Ecto neural progenitor cell (in vitro differentiated cells): ENCODE results near the gene PPP1R14C.

Experiments used
- DNase-seq: peaks from one replicate; pipeline ENCODE4 v3.0.0-alpha.2; 2018; ENCODE audit warnings: low spot score

Gene PPP1R14C

DNA sequence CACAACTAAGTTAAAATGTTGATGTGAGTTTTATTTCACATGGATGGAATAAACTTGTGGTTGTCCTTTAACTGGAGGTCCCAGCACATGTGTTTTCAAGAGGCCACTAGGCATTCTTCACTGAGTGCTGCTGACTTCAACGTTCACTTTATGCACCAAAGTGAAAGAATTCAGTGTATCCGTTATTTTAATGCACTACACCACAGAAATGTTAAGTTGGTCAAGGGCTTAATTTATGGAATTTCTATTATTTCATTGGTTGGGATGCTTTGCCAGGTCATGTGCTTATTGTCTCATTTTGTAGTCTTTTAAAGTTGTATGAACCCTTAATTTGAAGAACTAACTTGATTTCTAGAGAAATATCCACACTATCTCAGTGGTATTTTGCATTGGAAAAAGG, 106.4 kb downstream of the PPP1R14C start:
- no peak for DNase-seq

DNA sequence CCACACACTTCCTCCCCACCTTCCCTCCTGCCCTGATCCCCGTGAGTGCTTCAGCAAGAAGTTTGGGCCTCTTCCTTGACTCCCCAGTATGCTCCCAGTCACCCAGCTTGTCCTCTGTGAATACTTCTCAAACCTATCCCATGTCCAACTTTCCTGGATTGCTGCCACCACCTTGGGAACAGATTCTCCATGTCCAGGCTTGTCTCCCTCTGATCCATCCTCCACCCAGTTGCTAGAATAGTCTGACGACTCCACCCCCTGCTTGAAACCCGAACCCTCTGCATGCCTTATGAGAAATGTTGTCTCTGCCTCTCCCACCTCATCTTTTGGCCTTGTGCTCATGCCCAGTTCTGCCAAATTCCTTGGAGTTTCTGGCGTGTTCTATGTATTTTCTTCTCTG, 108.0 kb downstream of the PPP1R14C start:
- no peak for DNase-seq

DNA sequence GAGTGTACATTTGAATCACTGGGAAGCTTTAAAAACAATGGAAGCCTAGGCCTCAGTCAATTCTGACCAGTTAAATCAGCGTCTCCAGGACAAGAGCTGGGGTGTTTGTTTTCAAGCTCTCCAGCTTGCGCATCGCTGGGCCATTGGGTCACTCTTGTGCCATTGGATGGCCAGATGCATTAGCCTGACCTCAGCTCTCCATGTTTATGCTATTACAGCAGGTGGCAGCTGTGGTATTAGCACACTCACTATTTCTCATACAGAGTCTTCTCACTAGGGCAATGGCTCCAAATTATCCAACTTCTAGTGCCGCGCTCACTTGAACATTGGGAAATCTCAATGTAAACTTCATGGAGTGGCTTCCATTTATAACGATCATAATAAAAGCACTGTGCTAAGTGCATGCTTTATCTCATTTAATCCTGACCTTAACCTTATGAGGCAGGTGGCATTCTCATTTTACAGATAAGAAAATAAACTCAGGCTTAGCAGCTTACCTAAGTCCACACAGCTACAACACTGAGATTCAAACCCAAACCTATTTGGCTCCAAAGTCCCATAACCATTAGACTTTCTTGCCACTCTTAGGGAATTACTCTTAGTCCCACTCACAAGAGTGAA, 108.8 kb downstream of the PPP1R14C start:
- no peak for DNase-seq

DNA sequence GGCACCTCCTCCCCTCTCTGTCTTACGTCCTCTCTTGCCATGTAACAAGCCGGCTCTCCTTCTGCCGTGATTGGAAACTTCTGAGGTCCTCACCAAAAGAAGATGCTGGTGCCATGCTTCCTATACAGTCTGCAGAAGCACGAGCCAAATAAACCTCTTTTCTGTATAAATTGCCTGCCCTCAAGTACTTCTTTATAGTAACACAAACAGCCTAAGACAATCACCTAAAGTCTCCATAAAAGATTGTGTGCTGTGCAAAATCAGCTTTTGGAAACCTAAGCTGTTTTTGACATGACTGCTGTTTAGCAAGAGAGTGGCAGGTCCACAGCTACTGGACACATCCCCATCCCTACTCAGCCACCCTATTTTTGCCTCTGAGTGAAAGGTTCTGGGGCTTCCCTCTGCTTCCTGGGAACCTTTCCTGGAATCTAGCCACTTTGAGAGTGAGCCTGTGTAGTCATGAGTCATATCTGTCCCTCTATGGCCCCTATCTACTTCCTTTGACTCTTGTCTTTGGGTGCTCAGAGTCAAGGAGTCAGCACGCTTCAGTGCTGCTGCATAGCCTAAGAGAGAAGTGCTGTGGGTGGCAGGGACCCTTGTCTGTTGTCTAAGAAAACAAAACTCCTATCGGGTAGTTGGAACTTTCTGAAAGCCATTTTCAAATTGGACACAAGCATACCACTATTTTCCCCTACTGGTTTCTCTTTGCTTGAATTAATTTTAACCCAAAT, 110.0 kb downstream of the PPP1R14C start:
- DNase-seq: no peak

DNA sequence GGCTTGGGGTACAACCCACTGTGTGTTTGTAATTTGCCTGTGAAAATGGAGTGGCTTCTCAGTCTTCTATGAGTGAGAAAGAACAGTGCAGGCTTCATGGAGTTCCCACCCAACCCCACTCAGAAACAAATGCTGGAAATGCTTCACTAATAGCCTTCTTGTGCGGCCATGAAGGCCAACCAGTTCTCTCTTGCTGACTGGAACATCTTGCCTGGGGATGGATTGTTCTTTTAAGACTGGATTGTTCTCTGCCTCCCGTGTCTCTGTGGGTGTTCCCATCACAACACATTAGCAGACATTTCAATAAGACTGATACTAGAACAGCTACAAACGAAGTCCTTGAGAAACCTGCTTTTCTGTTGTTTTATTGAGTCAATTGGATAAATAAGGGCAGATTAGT, 110.6 kb downstream of the PPP1R14C start:
- DNase-seq: no peak

DNA sequence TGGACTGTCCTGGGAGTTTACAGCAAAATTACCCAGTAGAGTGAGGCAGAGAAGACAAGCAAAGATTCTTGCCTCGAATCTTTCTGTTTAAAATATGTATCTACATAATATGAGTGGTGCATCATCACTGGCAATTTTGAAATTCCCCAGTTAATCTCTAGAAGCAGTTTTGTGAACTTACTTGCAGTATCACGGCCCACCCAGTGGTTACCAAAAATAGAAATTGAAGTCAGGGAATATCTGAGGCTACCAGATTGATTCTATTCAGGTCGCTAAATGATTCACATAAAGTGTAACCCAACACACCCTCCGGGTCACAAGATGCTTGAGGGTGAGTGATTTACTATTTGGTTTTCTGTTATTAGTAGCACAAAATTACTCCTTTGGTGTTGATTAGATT, 111.9 kb downstream of the PPP1R14C start:
- no peak for DNase-seq

DNA sequence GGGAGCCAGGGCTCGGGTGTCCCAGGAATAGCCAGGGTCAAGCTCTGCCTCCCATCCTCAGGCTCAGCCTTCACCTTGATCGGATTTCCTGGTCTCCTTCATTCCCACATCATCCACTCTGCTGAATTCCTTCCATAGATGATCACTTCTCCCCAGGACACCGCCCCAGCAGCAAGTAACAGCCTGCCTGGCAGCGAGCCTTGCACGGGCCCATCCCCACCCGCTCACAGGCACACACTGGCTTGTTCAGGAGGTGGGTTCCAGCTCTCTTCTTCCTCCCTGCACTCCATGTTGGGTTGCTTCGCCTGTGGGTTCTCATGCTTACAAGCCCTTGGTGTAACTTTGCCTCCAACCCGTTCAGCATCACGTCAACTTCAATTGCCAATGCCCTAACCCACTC, 113.0 kb downstream of the PPP1R14C start:
- no peak for DNase-seq

DNA sequence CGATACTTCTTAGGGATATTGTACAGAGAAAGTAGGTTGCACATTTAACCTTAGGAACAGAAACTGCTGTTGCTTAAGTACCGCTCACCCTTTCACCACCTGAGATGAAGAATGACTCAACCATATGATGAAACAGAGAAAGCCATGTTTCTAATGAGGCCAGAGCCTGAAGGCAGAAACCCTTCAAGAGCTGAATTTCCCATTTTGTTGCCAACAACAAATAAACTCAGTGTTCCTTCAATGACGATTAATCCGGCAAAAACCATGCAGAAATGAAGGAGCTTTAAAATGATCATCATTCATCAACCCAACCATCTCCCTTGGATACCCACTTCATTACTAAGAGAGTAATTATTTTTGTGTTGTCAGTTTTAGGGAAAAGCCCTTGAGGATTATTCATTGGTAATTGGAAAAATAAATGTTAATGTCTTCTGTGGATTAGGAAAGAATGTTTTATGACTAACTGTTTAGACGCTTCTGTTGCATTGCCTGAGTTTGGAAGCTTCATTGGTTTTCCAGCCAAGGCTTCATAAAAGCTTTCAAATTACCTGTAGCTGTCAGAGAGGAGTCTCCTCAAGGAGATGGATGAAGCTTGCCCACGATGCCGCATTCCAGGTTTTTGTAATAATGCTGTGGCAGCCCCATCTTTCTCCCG, 113.9 kb downstream of the PPP1R14C start:
- DNase-seq: no peak

DNA sequence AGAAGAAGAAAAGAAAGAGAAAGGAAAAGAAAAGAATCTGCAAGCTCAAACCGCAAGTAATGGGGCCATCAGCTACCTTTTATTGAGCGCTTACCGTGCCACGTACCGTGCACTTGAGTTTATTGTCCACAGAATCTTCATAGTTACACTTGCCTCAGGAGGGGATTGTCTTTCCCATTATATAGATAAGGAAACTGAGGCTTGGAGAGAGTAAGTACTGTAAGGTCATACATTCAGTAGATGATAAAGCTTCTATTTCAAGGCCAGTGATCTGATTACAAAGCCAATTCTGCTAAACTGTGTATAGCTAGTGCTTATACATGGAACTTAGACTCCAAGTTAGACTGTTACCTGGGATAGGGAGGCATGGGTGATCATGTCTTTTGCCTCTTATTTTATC, 115.5 kb downstream of the PPP1R14C start:
- no peak for DNase-seq

DNA sequence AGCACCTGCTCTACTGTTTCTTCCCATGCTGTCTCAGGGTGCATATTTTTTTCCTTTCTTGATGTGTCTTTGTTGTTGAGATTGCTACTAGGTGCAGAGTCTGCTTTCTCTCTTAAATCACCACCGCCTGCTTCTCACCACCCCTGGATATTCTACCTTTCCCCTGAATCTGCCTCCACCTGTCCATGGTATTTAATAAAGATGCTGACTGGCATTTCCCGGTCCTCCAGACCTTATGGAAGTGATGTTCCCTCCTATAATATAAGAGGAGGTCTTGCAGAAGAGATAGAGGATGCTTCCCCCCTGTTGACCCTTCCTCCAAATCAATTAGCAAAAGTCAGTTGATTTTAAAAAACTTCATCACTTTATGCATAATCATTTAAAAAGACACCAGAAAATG, 118.1 kb downstream of the PPP1R14C start:
- no peak for DNase-seq

DNA sequence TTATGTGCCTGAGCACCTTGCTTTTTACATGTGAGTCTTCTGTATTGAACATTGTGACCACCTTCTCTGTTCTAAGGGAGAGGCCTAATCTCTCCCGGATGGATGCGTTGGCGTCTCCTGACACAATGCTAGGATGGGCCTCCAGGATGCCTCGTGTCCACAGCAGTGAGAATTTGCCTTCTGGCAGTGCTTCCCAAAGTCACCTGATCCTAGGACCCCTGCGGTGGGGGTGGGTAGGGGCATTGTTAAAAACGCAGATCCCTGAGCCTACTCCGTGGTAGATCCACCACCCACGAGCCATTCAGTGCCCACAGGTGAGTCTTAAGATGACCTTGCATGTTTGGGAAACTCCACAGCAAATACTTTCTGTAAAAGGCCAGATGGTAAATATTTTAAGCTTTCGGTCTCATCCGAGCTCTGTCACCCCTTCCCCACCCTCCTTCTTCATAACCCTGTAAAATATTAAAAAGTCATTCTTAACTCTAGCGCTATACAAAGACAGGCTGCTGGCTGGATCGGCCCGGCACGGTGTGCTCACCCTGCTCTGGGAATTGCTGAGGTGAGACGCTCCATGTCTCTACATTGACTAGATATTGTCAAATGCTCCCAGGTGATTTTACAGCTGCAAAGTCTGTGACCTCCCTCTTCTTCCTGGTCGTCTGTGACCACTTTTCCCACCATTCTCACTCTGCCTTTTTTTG, 119.3 kb downstream of the PPP1R14C start:
- DNase-seq: no peak

DNA sequence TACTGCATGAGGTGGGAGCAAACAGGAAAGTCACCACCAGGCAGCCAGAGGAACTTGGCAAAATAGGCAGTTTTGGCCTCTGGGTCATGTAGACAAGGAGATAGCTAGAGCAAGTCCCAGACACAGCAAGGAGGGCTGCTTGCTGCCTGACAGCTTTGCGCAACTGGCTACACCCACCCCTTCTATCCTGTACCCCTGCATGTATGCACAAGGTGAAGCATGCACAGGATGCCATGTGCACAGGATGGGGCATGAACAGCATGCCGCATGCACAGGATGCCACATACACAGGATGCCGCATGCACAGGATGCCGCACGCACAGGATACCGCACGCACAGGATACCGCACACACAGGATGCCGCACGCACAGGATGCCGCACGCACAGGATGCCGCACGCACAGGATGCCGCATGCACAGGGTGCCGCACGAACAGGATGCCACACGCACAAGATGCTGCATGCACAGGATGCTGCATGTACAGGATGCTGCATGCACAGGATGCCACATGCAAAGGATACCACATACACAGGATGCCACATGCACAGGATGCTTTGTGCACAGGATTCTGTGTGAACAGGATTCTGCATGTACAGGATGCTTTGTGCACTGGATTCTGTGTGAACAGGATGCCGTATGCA, 121.0 kb downstream of the PPP1R14C start:
- DNase-seq: no peak

DNA sequence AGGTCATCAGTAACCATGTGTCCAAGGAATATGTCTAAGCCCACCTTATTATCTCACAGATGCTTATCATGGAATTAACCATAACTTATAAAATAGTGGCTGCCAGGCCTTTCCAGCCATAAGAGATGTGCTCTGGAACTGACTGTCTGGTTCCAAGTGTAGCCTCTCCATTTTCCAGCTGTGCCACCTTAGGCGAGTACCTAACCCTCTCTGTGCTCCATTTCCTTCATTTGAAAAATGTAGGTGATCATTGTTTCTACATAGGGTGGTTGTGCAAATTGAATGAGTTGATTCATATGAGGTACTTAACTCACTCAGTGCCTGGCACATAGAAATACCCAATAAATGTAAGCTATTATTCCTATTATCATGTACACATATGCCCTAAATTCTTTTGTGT, 123.5 kb downstream of the PPP1R14C start:
- DNase-seq: no peak

DNA sequence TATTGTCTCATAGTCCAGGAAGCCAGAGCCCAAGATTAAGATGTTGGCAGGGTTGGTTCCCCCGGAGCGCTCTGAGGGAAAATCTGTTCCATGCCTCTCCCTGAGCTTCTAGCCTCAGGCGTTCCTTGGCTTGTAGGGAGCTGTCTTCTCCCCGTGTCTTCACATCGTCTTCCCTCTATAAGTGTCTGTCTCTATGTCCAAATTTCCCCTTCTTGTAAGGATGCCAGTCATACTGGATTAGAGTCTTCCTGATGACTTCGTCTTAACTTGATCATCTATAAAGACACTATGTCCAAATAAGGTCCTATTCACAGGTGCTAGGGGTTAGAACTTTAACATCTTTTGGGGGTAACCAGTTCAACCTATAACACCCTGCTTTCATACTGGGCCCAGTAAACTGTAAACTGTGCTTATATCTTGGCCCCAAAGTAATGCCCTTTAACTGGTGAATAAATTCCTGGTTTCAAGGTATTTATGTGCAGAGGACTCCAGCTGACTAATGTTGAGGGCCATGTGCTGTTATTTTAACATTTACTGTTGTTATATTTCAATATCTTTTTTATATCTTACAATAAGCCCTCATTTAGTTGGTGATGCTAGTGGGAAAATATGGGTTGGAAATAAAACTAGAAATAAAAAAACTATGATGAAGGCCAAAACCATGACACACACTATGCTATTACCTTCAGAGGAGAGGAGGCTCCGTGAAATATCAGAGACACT, 124.3 kb downstream of the PPP1R14C start:
- DNase-seq: no peak

DNA sequence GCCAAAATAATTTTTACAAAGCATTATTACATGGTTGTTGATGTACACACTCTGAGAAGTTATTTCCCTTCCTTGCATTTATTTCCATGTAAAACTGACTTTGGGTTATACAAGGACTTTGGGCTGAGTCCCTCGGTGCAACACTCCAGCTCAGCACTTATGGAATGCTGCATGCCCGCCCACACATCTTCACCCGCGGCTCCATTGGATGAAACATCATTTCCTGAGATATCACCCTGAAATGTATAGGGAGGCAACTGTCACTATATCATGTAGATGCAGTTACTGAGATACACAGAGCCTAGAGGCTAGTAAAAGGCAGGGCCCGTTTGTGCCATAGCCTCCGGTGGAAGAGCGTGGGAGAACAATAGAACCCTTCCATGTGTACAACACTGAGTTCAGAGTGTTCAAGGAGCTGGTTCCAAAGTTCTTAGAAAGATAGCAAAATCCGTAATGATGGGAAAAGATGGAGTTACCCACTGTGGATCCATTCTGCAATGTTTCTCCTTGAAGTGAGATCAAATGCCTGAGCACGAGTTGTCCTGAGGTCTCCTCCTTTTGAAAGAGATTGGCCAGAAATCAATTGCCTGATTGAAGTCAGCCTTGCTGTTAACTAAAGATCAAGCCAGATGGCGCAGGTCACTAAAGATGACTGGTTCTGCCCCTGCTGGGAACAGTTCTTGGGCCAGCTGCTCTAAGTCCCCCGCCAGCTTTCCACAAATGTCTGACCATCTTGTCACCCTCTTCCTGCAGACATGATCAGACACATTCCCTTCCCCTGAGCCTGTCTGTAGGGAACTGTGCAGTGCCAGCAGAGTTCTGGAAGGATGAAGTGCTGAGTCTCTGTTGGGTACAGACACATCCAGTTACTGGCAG, 125.1 kb downstream of the PPP1R14C start:
- no peak for DNase-seq

DNA sequence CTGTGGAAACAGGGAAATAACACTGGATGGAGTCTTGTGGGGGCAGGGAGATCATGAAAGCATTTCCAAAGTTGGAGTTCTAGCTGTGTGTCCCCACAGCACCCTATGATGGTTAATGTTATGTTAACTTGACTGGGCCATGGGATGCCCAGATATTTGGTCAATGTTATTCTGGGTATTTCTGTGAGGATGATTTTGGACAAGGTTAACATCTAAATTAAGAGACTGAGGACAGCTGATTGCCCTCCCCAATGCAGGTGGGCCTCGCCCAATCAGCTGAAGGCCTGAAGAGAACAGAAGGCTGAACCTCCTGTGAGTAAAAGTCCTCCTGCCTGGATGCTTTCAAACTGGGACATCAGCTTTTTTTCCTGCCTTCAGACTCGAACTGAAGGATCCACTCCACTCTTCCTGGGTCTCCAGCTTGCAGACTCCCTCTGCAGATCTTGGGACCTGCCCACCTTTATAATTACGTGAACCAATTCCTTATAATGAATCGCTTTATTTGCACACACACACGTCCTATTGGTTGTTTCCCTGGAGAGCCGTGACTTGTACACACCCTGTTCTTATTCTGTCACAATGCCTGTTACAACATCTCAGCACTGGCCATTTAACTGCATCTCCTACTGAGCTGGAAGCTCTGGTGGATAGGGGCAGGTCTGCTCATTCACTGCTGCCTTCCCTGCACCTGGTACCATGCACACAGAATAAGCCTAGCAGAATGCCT, 126.4 kb downstream of the PPP1R14C start:
- no peak for DNase-seq

DNA sequence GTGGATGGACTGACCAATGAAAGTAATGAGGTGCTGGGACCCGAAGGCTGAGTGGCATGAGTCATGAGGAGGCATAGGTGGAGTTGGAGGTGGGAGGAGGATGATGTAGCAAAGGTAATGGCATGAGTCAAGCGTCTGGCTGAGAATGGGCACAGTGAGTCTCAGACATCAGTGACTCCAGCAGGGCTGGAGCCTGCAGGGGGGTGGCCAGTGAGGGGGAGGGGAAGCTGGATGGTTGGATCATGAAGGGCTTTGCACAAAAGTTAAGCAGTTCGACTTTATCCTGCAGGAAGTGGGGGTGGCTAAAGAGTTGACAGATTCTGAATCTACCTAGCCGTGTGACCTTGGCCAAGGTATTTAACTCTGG, 127.0 kb downstream of the PPP1R14C start:
- no peak for DNase-seq

DNA sequence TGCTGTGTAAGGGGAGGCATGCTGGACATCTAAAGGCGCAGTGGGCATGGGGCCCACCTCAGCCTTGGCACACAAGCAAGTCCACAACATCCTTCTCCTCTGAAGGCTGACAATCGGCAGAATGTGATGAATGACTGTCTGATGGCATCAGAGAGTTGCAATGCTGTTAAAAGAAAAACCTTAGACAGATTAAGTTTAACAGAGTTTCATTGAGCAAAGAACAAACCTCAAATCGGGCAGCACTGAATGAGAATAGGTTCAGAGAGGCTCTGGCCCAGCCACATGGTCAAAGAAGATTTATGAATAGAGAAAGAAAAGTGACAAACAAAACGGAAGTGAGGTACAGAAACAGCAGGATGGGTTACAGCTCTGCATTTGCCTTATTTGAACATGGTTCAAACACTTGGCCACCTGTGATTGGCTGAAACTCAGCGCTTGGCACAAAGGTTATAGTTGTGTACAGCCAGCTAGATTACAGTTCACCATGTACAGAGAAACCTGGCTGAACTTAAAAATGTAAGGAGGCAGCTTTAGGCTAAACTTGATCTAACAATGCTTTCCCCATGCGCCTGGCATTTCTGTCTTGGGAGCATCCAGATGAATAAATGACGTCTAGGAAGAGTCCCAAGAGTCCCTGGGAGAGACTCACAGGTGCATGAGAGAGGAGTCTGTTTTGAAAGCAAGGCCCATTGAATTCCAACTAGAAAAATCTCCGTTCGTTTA, 127.6 kb downstream of the PPP1R14C start:
- no peak for DNase-seq

DNA sequence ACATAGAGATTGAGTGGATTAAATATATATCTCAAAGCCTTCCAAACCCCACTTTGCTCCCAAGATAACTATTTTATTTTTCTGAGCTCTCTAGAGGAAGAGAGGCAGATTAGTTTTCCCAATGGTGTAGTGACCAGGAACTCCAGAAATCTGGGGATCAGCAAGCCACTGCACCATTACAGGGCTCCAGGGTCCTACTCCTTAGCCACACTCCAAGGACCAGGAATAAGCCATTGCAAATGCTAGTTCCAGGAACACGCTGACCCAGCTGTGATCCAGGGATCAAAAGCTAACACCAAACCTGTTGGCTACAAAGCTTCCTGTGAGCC, 128.3 kb downstream of the PPP1R14C start:
- DNase-seq: no peak
